ENCODE results near the gene CKS1B.

Gene CKS1B

GRCh38 chr1:154938604-154939399 is 35.7 kb upstream of the CKS1B start:
- H3K4me3 ChIP-seq (ENCODE audit: low read length) = no peak overlapping the region
- no peak for DNase-seq (ENCODE audit: low read depth)
- H3K9me3 ChIP-seq (ENCODE audit: control insufficient read depth, low read length) = no peaks in the 10 kb centered on the region
- H3K36me3 ChIP-seq (ENCODE audit: control insufficient read depth, insufficient read depth, low read length, severe bottlenecking) = no peaks in the 10 kb centered on the region
- no peak overlapping the region for H3K9ac ChIP-seq (ENCODE audit: low read length)
- H3K27me3 ChIP-seq (replicated peaks; ENCODE audit: control insufficient read depth, insufficient read depth, low read length) = no peaks in the 10 kb centered on the region
- peaks cover 58% of the 10 kb centered on the region for H3K4me1 ChIP-seq (ENCODE audit: control insufficient read depth, insufficient read depth, low read length)

GRCh38 chr1:154940213-154940560 is 34.3 kb upstream of the CKS1B start:
- no peaks in the 10 kb centered on the region for H3K9me3 ChIP-seq (ENCODE audit: control insufficient read depth, low read length)
- peak overlapping the region; percentile 41 for H3K4me3 ChIP-seq (ENCODE audit: low read length)
- H3K9ac ChIP-seq (ENCODE audit: low read length) = peak overlapping the region; percentile 53
- H3K4me1 ChIP-seq (ENCODE audit: control insufficient read depth, insufficient read depth, low read length) = peaks cover 72% of the 10 kb centered on the region
- DNase-seq (ENCODE audit: low read depth) = no peak
- no peaks in the 10 kb centered on the region for H3K36me3 ChIP-seq (ENCODE audit: control insufficient read depth, insufficient read depth, low read length, severe bottlenecking)
- H3K27me3 ChIP-seq (replicated peaks; ENCODE audit: control insufficient read depth, insufficient read depth, low read length) = no peaks in the 10 kb centered on the region

- peak overlapping the region; percentile 53 for H3K9ac ChIP-seq (ENCODE audit: low read length)
- H3K36me3 ChIP-seq (ENCODE audit: control insufficient read depth, insufficient read depth, low read length, severe bottlenecking) = no peaks in the 10 kb centered on the region
- DNase-seq (ENCODE audit: low read depth) = no peak
- no peaks in the 10 kb centered on the region for H3K27me3 ChIP-seq (replicated peaks; ENCODE audit: control insufficient read depth, insufficient read depth, low read length)
- H3K4me1 ChIP-seq (ENCODE audit: control insufficient read depth, insufficient read depth, low read length) = peaks cover 71% of the 10 kb centered on the region
- peak overlapping the region; percentile 41 for H3K4me3 ChIP-seq (ENCODE audit: low read length)
- no peaks in the 10 kb centered on the region for H3K9me3 ChIP-seq (ENCODE audit: control insufficient read depth, low read length)
These were observed 33.8 kb upstream of the CKS1B start for GRCh38 chr1:154940651-154941194.

- peak overlapping the region; percentile 53 for H3K9ac ChIP-seq (ENCODE audit: low read length)
- H3K4me1 ChIP-seq (ENCODE audit: control insufficient read depth, insufficient read depth, low read length) = peaks cover 68% of the 10 kb centered on the region
- no peak overlapping the region for H3K4me3 ChIP-seq (ENCODE audit: low read length)
- no peaks in the 10 kb centered on the region for H3K9me3 ChIP-seq (ENCODE audit: control insufficient read depth, low read length)
- H3K36me3 ChIP-seq (ENCODE audit: control insufficient read depth, insufficient read depth, low read length, severe bottlenecking) = no peaks in the 10 kb centered on the region
- H3K27me3 ChIP-seq (replicated peaks; ENCODE audit: control insufficient read depth, insufficient read depth, low read length) = no peaks in the 10 kb centered on the region
- no peak for DNase-seq (ENCODE audit: low read depth)
These were observed 33.0 kb upstream of the CKS1B start for GRCh38 chr1:154941333-154942013.

- Histone ChIP-seq H3K9ac (ENCODE audit: low read length) (peak overlapping the region; percentile 61), H3K9me3 (ENCODE audit: control insufficient read depth, low read length) (no peaks in the 10 kb centered on the region), H3K36me3 (ENCODE audit: control insufficient read depth, insufficient read depth, low read length, severe bottlenecking) (peaks cover 6% of the 10 kb centered on the region), H3K4me3 (ENCODE audit: low read length) (no peak overlapping the region), H3K27me3 (replicated peaks; ENCODE audit: control insufficient read depth, insufficient read depth, low read length) (no peaks in the 10 kb centered on the region), H3K4me1 (ENCODE audit: control insufficient read depth, insufficient read depth, low read length) (peaks cover 58% of the 10 kb centered on the region)
- DNase-seq (ENCODE audit: low read depth) = peak; percentile 73
These were observed 30.7 kb upstream of the CKS1B start for GRCh38 chr1:154943649-154944400.

- H3K27me3 ChIP-seq (replicated peaks; ENCODE audit: control insufficient read depth, insufficient read depth, low read length) = no peaks in the 10 kb centered on the region
- H3K36me3 ChIP-seq (ENCODE audit: control insufficient read depth, insufficient read depth, low read length, severe bottlenecking) = peaks cover 6% of the 10 kb centered on the region
- H3K9me3 ChIP-seq (ENCODE audit: control insufficient read depth, low read length) = no peaks in the 10 kb centered on the region
- peak; percentile 38 for DNase-seq (ENCODE audit: low read depth)
- H3K9ac ChIP-seq (ENCODE audit: low read length) = peak overlapping the region; percentile 61
- H3K4me3 ChIP-seq (ENCODE audit: low read length) = no peak overlapping the region
- H3K4me1 ChIP-seq (ENCODE audit: control insufficient read depth, insufficient read depth, low read length) = peaks cover 57% of the 10 kb centered on the region
These were observed 29.9 kb upstream of the CKS1B start for GRCh38 chr1:154944401-154945159.

DNA sequence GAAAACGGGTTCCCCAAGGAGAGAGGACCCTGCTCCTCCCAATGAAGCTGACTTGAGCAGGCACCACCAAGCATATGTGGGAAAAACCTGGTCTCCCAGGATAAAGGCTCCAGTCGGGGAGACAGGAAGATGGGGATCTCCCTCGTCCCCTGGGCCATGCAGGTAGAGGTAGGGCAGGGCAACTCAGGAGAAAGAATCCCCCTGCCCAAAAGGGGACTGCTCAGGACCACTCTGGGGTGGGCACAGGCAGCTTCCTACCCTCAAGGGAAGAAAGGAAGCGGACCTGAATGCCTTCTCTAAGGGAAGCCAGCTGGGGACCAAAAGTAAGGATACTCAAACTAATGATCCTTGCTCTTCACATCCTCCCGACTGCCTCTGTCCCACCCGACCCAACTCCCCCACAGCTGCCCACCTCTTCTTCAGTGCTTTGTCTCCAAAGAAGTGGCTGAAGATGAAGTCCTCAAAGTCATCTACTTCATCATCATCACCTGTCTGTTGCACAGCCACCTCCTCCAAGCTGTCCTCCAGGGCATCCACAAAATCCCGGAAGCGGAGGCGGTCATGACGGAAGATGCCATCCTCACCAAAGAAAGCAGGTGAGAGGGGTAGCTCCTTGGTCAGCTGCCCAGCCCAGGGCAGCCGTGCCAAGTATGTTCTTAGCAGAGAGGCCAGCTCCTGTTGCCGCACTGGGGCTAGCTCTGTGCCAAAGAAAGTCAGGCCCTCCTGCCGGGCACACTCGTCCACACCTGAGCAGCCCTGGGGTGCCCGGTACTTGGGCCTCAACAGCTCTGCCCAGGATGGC is 29.1 kb upstream of the CKS1B start:
- DNase-seq (ENCODE audit: low read depth) = no peak
- peaks cover 7% of the 10 kb centered on the region for H3K36me3 ChIP-seq (ENCODE audit: control insufficient read depth, insufficient read depth, low read length, severe bottlenecking)
- peak overlapping the region; percentile 61 for H3K9ac ChIP-seq (ENCODE audit: low read length)
- H3K4me3 ChIP-seq (ENCODE audit: low read length) = no peak overlapping the region
- H3K9me3 ChIP-seq (ENCODE audit: control insufficient read depth, low read length) = no peaks in the 10 kb centered on the region
- H3K4me1 ChIP-seq (ENCODE audit: control insufficient read depth, insufficient read depth, low read length) = peaks cover 49% of the 10 kb centered on the region
- no peaks in the 10 kb centered on the region for H3K27me3 ChIP-seq (replicated peaks; ENCODE audit: control insufficient read depth, insufficient read depth, low read length)

GRCh38 chr1:154945962-154946850 is 28.3 kb upstream of the CKS1B start:
- Histone ChIP-seq H3K9ac (ENCODE audit: low read length) (no peak overlapping the region), H3K9me3 (ENCODE audit: control insufficient read depth, low read length) (no peaks in the 10 kb centered on the region), H3K4me3 (ENCODE audit: low read length) (no peak overlapping the region), H3K27me3 (replicated peaks; ENCODE audit: control insufficient read depth, insufficient read depth, low read length) (no peaks in the 10 kb centered on the region), H3K36me3 (ENCODE audit: control insufficient read depth, insufficient read depth, low read length, severe bottlenecking) (peaks cover 13% of the 10 kb centered on the region), H3K4me1 (ENCODE audit: control insufficient read depth, insufficient read depth, low read length) (peaks cover 41% of the 10 kb centered on the region)
- no peak for DNase-seq (ENCODE audit: low read depth)

- Histone ChIP-seq H3K9me3 (ENCODE audit: control insufficient read depth, low read length) (no peaks in the 10 kb centered on the region), H3K9ac (ENCODE audit: low read length) (no peak overlapping the region), H3K36me3 (ENCODE audit: control insufficient read depth, insufficient read depth, low read length, severe bottlenecking) (peaks cover 13% of the 10 kb centered on the region), H3K4me1 (ENCODE audit: control insufficient read depth, insufficient read depth, low read length) (peaks cover 24% of the 10 kb centered on the region), H3K27me3 (replicated peaks; ENCODE audit: control insufficient read depth, insufficient read depth, low read length) (no peaks in the 10 kb centered on the region), H3K4me3 (ENCODE audit: low read length) (no peak overlapping the region)
- DNase-seq (ENCODE audit: low read depth) = no peak
These were observed 26.4 kb upstream of the CKS1B start for GRCh38 chr1:154948079-154948478.
